ENCODE data around the gene GPR146. TPM values are rescaled to one million over a fixed set of nuclear protein-coding genes. Genes with fewer than 3 reads are reported as not detected.

The GPR146 gene
- total and polyA plus RNA-seq, 2 of the 13 experiments (the other 11 are each of a cell fraction or from before 2014, with no cell fraction given), result 2.0 to 15.9 TPM

DNA sequence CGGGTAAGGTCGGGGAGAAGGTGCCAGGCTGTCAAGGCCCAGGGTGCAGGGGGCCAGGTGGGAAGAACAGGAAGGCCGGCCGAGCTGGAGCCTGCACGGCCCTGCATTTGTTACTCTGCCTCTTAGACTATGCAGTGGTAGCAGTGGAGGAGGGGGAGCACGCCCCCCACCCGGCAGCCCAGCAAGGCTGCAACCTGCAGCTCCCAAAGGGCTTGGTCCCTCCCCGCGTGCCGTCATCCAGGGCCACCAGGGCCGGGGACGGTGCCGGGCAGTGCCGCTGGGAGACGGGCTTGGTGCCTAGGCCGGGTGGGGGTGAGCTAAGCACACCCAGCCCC lies 36.5 kb downstream of the GPR146 start:
- Histone ChIP-seq H3K36me3 (replicated peaks in 1 of 2; ENCODE audit: control insufficient read depth in 1 of 2, insufficient read depth in 2 of 2, low read length in 2 of 2) (peaks cover 2 to 15% of the 10 kb centered on the region in 2 experiments; a peak in 3 of 5 replicates), H3K4me1 (ENCODE audit: insufficient read depth, low read length) (peaks cover 48% of the 10 kb centered on the region), H3K27me3 (ENCODE audit: control insufficient read depth in 1 of 2, insufficient read depth in 2 of 2, low read length in 2 of 2) (no peaks in the 10 kb centered on the region), H2AFZ (ENCODE audit: low read length) (no peak overlapping the region), H3K4me3 (replicated peaks in 1 of 3; ENCODE audit: insufficient read depth in 1 of 3, low read depth in 2 of 3, low read length in 3 of 3) (no peak overlapping the region), H3K9ac (ENCODE audit: insufficient read depth, low read depth, low read length) (no peak overlapping the region), H4K20me1 (ENCODE audit: insufficient read depth, low read length) (no peaks in the 10 kb centered on the region), H3K9me3 (ENCODE audit: low read length) (no peaks in the 10 kb centered on the region), H3K27ac (ENCODE audit: extremely low read length, insufficient read depth, low read length) (no peak overlapping the region), H3K4me2 (ENCODE audit: low read depth, low read length) (no peak overlapping the region), H3K79me2 (ENCODE audit: insufficient read depth, low read length) (no peaks in the 10 kb centered on the region)
- CTCF ChIA-PET (ENCODE audit: low intra/inter-chr PET ratio, low total read pairs), result no interaction called here
- POLR2A ChIA-PET, result no interaction called here
- BruUV-seq (replicated peaks), result no TSS peak
- WGBS (ENCODE audit: low lambda C conversion rate), result 98% methylated on average over 13 of the region's 16 CpGs
- DNase-seq (ENCODE audit: low spot score), result no peak
- in situ Hi-C loops (cut with HindIII; ENCODE audit: extremely low pct_ligation_motif_present, low pct_unique_long_range_greater_than_20kb), result no loop called here
- no peak for FAIRE-seq
- TF ChIP-seq HNF4A (CRISPR knock-in tag; IDR thresholded peaks at IDR 0.05) (no peak), SNAPC4 (CRISPR knock-in tag; IDR thresholded peaks at IDR 0.05) (no peak), ZNF772 (CRISPR knock-in tag; IDR thresholded peaks at IDR 0.05) (no peak), TIGD3 (CRISPR knock-in tag; IDR thresholded peaks at IDR 0.05; ENCODE audit: borderline replicate concordance) (no peak), MAX (IDR thresholded peaks at IDR 0.05) (no peak), RCOR2 (CRISPR knock-in tag; IDR thresholded peaks at IDR 0.05) (no peak), IKZF4 (CRISPR knock-in tag; IDR thresholded peaks at IDR 0.05; ENCODE audit: borderline replicate concordance, low read depth, not compliant biosample characterization) (no peak), FOXC1 (CRISPR knock-in tag; IDR thresholded peaks at IDR 0.05; ENCODE audit: borderline replicate concordance) (no peak), PPARG (CRISPR knock-in tag; conservative IDR thresholded peaks at IDR 0.05) (no peak), ZNF253 (CRISPR knock-in tag; IDR thresholded peaks at IDR 0.05; ENCODE audit: borderline replicate concordance) (no peak), NFE2L2 (IDR thresholded peaks at IDR 0.05; ENCODE audit: low read length) (no peak), NR2F6 (IDR thresholded peaks at IDR 0.05) (no peak), NR2F6 (CRISPR knock-in tag; IDR thresholded peaks at IDR 0.05) (no peak), TRIM22 (IDR thresholded peaks at IDR 0.05) (no peak), ZMYM2 (CRISPR knock-in tag; IDR thresholded peaks at IDR 0.05) (no peak)
- TF ChIP-seq, protein P1, sequence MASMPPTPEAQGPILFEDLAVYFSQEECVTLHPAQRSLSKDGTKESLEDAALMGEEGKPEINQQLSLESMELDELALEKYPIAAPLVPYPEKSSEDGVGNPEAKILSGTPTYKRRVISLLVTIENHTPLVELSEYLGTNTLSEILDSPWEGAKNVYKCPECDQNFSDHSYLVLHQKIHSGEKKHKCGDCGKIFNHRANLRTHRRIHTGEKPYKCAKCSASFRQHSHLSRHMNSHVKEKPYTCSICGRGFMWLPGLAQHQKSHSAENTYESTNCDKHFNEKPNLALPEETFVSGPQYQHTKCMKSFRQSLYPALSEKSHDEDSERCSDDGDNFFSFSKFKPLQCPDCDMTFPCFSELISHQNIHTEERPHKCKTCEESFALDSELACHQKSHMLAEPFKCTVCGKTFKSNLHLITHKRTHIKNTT (CRISPR knock-in tag; IDR thresholded peaks at IDR 0.05), result no peak
- intact Hi-C loops (cut with micrococcal nuclease; ENCODE audit: unreplicated experiment), result no loop called here
- ATAC-seq, result no peak

Data from HepG2 (cell line).